ENCODE data around the gene LRP1-AS.

The LRP1-AS gene

DNA sequence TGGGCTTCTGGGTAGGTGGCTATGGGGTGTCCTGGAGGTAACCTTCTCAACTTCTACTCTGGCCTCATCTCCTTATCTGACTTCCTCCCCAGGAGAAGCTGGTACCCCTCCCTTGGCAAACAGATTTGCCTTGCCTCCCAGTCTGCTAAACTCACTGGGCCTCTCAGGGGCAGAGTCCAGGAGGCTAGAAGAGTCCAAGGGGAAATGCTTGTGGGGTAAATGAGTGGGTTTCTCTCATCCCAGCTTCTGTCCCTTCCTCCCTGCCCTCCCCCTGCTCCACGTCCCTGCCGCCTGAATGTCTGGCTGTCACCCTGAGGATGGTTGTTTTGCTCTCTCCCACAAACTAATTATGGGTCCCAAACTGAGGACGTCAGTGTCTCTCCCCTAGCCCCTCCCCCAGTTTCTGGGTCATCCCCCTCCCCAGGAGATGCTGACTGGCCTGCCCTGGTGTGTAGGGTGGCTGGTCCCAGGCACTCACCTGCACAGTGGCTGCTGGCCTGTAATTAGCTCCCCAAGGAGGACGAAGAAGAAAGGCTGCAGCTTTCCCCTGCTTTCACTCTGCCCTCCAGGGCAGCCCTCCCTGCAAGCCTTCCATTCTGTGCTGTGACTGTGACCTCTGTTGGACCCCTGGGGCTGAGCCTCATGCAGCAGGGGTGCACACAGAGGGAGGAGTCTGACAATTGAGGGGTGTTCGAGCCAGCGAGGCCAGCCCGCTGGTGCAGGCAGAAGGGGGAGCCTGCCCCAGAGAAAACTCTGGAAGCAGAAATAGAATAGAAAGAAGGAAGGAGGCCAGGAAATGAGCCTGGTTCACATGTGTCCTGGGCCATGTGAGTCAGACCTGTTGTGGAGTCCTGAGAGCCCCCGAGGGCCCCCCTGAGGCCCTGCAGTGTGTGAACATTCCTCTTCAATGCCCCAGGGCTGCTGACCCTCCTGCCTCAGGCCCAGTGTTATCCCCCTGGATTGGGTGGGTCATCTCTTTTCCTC is at the start of gene LRP1-AS:
Gene LRP1-AS, minus strand, starts transcription at position 659 of the 984 bp plus-strand sequence.
- DNase-seq, result no peak

DNA sequence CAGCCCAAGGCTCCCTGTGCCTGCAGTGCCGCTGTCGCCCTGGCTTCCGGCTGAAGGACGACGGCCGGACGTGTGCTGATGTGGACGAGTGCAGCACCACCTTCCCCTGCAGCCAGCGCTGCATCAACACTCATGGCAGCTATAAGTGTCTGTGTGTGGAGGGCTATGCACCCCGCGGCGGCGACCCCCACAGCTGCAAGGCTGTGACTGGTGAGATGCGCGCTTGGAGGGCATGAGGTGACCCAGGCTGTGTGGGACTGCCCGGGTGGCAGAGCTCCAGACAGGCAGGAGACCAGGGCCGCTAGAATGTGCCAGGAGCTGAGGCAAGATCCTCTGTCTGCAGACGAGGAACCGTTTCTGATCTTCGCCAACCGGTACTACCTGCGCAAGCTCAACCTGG is 49.5 kb upstream of the LRP1-AS start:
- no peak for DNase-seq

DNA sequence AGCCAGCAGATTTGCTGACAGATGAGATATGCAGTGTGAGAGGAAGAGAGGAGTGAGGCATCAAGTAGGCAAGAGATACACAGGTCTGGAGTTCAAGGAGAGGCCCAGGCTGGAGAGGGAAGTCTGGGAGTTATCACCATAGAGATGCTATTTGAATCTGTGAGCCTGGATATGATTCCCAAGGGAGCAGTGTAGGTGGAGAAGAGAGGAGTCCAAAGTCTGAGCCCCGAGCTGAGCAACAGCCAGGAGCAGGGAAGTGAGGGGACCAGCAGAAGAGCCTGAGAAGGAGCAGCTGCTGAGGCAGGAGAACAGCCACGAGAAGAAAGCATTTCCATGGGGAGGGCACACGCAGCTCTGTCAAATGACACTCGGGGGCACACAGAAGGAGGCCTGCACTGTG is 49.0 kb upstream of the LRP1-AS start:
- no peak for DNase-seq

DNA sequence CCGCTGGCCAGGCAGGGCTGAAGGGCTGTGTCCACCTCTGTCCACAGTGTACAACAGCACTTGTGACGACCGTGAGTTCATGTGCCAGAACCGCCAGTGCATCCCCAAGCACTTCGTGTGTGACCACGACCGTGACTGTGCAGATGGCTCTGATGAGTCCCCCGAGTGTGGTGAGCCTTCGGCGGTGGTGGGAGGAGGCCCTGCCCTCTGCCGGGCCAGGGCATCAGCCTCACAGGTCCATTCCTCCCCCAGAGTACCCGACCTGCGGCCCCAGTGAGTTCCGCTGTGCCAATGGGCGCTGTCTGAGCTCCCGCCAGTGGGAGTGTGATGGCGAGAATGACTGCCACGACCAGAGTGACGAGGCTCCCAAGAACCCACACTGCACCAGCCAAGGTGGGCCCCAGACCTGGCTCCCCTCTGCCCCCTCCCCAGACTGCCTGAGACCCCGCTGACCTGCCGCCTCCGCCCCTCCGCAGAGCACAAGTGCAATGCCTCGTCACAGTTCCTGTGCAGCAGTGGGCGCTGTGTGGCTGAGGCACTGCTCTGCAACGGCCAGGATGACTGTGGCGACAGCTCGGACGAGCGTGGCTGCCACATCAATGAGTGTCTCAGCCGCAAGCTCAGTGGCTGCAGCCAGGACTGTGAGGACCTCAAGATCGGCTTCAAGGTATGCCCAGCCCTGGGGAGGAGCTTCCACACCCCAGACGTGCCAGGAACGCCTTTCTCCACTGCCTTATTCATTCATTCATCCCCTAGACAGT is 48.4 kb upstream of the LRP1-AS start:
- DNase-seq, result no peak

DNA sequence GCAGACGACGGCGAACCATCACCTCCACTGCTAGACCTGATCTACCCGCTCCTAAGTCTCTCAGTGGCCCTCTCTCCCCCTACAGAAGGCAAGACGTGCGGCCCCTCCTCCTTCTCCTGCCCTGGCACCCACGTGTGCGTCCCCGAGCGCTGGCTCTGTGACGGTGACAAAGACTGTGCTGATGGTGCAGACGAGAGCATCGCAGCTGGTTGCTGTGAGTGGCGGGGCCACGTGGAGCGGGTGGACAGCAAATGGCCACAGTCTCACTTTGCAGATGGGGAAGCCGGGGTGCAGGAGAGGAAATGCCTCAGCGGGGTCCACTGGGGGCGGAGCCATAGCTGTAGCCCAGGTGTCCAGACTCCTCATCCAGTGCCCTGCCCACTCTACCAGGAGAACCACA is 47.8 kb upstream of the LRP1-AS start:
- no peak for DNase-seq

DNA sequence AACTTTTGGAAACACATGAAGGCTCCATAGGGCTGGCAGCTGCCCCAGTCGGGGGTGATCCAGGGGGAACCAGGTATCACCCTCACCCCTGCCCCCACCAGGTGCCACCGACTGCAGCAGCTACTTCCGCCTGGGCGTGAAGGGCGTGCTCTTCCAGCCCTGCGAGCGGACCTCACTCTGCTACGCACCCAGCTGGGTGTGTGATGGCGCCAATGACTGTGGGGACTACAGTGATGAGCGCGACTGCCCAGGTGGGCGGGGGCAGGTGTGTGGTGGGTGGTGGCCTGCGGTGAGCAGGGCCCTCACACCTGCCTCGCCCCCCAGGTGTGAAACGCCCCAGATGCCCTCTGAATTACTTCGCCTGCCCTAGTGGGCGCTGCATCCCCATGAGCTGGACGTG is 46.8 kb upstream of the LRP1-AS start:
- DNase-seq, result no peak

DNA sequence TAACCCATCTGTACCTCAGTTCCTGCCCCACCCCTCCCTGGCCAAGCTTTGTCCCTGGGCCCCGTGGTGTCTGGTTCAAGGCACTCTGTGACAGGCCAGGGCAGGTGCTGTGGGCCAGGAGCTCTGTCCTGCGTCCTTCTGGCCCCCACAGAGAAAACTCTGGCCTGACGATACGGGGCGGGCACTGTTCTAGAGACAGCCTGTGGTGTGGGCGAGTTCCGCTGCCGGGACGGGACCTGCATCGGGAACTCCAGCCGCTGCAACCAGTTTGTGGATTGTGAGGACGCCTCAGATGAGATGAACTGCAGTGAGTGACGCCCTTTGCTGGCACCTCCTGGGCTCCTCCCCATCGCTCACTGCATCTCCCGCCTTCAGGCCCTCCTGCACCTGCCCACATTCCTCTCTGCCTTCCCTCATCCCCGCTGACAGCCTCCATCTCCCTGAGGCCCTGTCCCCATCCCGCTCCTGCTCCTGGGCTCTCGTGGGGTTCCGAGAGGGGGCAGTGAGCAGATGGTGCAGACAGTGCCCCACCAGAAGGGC is 46.4 kb upstream of the LRP1-AS start:
- no peak for DNase-seq

DNA sequence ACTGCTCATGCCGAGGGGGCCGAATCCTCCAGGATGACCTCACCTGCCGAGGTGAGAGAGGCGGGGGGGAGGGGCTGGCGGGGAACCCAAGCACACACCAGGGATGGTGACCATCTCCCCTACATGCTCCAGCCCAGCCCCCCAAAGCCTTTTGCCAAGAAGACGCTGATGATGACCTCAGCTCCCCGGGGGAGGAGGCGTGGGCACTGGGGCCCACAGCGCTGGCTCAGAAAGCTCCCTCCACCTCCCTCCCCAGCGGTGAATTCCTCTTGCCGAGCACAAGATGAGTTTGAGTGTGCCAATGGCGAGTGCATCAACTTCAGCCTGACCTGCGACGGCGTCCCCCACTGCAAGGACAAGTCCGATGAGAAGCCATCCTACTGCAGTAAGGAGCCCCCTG is 45.5 kb upstream of the LRP1-AS start:
- DNase-seq, result no peak

DNA sequence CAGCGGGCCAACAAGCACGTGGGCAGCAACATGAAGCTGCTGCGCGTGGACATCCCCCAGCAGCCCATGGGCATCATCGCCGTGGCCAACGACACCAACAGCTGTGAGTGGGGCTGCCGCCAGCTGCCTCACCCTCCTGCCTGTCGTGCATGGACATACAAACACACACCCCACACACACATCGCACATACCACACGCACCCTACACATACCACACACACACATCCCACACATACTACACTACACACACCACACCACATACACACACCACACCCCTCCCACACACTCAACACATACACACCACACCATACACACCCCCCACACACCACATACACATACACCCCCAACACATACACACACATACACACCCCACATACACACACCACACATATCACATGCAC is 44.0 kb upstream of the LRP1-AS start:
- no peak for DNase-seq

DNA sequence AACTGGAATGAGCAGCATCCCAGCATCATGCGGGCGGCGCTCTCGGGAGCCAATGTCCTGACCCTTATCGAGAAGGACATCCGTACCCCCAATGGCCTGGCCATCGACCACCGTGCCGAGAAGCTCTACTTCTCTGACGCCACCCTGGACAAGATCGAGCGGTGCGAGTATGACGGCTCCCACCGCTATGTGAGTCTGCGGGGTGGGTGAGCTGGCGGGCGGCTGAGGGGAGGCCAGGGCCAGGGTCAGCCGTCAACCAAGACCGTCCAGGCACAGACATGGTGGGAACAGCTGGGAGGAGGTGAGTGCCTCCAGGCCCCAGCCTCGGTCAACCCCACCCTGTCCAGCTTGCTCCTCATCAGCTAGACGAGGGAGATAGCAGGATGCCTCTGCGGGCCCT is 43.4 kb upstream of the LRP1-AS start:
- DNase-seq, result no peak

DNA sequence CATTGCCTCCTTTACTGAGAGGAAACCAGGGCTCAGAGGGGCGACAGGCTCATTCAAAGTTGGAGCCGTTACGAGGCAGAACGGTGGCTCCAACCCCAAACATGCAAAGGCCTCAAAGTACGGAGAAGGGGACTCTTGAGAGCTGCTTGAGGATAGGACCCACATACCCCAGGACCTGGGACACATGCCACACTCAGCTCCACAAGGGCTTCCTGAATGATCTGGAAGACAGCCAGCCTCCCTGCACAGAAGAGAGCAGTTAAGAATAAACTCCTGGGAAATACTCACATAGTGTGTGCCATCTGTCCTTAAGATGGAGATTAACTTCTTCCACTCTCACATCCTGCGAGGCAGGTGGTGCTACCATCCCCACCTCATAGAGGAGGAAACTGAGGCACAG is 42.6 kb upstream of the LRP1-AS start:
- no peak for DNase-seq

DNA sequence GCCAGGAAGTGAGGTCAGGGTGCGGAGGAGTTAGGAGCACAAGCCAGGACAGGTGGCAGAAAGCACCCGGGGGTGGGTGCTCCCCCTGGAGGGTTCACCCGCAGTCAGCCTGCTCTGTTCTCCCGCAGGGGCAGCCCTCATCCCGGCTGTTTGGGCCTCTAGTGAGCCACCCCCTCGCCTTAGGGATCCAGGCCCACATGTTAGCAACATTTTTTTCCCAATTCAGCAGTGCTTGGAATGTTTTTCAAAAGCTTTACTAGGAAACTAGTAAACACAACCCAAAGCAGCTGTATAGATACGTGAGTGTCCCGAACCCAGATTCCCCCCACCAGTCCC is 40.6 kb upstream of the LRP1-AS start:
- DNase-seq, result no peak

DNA sequence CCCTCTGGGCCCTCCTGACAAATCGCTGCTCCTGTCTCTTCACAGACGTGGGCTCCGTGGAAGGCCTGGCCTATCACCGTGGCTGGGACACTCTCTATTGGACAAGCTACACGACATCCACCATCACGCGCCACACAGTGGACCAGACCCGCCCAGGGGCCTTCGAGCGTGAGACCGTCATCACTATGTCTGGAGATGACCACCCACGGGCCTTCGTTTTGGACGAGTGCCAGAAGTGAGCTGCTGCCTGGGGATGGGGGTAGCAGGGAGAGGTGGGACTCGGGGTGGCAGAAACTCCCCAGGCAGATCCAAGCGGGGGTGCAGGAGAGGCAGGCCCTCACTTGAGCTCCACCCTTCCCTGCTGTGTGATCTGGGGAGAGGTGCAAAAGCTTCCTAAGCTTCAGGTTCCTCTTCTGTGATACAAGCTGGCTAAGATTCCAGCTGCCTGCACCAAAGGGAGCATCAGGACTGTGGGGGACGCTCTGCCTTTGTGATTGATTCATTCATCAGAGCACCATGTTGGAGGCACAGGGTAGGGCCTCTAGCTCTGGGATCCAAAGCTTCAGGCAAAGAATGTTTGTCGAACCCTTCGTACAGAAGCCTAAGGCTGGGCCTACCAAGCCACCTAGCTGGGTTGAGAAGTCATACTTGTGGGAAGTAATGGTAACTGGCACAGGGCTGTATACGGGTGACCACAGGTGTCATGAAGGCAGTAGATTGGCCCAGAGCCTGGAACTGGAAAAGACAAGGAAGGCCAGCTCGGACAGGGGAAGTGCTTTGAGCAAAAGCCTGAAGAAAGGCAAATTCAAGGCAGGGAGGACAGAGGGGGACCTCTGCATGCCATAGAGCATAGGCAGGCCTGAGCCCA is 40.0 kb upstream of the LRP1-AS start:
- DNase-seq, result no peak

DNA sequence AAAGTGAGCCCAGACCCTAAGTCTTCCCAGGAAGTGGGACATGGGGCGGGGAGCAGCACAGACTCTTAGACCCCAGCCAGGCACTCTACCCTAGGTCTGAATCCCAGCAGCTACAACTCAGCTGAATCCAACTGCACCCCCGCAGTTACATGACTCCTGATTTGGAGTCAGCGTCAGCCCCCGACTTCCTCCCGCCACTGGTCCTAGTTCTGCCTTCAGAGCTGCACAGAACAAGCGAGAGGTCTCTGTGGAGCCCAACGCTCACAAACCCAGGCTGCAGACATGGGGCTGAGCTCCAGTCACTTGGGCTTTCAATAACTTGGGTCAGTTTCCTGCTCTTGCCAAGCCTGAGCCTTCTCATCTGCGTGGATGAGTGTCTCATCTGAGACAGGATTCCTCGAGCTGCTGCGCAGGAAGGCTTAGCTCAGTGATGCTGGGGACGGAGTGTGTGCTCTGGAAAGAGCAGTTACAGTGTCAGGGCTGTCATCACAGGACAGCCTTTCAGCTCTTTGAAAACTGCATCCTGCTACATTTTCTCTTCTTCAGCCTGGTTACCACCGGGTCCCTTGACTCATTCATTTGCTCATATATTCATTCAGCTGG is 38.6 kb upstream of the LRP1-AS start:
- DNase-seq, result no peak

DNA sequence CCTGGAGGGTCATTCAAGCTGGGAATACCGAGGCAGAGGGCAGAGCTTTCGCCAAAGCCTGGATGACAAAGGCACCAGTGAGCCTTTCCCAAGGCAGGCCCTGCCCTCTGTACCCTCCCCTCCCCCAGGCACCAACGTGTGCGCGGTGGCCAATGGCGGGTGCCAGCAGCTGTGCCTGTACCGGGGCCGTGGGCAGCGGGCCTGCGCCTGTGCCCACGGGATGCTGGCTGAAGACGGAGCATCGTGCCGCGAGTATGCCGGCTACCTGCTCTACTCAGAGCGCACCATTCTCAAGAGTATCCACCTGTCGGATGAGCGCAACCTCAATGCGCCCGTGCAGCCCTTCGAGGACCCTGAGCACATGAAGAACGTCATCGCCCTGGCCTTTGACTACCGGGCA is 38.0 kb upstream of the LRP1-AS start:
- DNase-seq, result no peak

DNA sequence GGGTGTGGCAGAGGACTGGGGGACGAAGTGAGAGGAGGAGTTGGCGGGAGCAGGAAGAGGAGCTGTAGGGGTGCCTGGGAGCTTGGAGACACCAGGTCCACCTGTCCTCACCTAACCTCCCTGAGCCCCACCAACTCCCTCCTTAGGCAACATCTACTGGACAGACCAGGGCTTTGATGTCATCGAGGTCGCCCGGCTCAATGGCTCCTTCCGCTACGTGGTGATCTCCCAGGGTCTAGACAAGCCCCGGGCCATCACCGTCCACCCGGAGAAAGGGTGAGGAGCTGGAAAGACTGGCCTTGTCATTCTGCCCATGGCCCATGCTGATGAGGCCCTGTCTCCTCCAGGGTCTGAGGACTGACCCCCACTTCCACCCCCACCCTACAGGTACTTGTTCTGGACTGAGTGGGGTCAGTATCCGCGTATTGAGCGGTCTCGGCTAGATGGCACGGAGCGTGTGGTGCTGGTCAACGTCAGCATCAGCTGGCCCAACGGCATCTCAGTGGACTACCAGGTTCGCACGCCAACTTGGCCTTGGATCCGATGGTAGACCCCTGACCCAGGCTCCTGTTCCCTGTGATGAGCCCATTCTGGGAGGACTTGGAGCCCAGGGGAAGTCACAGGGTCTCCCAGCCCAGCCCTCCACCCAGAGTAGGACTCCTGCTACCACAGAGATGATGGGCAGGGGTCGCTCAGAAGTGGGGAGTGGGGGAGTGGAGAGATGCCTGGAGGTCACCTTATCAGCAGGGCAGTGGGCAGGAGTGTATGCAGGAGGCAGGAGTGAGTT is 36.7 kb upstream of the LRP1-AS start:
- DNase-seq, result no peak

DNA sequence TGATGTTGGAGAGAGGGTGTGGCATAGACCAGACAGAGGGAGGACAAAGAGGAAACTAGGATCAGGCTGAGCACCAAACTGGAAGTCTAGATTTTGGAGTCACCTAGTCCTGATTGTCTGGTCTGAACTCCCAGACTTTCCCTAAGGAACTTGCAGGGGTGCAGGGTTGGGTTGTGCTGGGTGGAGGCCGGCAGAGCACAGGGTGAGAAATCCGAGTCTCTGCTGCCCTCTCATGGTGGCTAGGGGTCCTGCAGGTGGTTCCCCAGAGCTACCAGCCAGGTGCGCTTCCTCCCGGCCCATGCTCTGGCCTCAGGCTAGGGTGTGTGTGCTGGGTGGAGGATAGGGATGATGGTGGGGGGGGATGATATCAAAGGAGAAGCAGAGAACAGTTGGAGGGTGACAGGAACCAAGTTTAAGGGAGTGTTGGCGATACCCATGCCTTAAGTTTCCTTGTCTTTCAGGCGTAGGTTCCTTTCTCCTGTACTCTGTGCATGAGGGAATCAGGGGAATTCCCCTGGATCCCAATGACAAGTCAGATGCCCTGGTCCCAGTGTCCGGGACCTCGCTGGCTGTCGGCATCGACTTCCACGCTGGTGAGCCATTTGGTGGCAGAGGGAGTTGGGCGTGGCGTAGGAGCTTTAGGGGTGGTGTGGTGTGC is 35.6 kb upstream of the LRP1-AS start:
- DNase-seq, result peak; percentile 92

DNA sequence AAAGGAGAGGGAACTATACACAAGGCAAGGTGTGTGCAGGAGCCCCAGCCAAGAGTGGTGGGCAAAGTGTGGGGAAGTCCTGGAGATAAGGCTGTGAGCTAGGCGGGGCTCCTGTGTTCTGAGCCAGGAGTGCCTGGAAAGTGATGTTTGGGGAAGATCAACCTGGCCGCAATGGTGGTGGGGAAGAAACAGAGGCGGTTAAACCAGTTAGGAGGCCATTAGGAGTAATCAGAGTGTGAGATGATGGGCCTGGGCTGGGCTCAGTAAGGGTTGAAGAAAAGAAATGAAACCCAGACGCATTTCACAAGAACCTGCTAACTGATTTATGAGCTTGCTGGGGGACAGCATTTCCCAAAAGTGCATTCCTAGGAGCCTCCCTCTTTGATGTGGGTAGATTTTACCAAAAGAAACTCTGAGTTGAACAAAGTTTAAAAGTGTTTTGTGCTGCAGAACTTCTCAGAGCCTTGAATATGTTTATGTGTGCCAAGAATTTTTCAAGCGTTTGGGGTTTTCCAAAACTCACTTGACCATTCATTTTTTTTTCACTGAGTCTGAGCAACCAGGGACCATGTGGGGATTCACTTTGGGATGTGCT is 34.2 kb upstream of the LRP1-AS start:
- no peak for DNase-seq

DNA sequence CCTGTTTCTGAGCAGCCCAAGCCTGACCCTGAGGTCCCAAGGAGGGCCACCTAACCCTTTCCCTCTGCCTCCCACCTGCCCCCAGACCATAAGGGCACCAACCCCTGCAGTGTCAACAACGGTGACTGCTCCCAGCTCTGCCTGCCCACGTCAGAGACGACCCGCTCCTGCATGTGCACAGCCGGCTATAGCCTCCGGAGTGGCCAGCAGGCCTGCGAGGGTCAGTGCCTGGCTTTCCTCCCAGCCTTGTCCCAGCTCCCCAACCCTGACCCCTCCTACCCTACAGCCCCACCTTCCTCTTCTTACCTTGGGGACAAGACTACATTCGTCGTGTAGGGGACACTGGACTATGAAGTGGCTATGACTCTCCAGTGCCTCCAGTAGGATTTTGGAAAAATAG is 33.7 kb upstream of the LRP1-AS start:
- DNase-seq, result no peak

DNA sequence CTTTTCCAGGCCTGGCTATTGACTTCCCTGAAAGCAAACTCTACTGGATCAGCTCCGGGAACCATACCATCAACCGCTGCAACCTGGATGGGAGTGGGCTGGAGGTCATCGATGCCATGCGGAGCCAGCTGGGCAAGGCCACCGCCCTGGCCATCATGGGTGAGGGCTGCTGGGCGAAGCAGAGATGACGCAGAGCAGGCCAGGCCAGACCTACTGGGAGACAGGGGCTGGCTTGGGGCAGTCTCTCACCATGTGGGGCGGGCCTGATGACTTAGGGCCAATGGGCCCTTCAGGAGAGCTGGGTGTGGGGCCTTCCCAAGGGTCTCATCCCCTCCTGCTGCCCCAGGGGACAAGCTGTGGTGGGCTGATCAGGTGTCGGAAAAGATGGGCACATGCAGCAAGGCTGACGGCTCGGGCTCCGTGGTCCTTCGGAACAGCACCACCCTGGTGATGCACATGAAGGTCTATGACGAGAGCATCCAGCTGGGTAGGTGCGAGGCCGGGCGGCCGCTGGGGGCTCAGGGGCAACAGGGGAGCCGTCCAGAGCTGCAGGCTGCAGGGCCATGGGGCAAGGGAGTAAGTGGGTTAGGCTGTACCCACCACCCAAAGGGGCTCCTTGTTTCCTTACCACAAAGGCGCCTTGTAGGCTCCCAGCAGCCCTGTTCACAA is 33.0 kb upstream of the LRP1-AS start:
- no peak for DNase-seq
